Upper lobe of left lung (tissue), 6 donors: ENCODE measurements around the gene PCSK2. TPM values are rescaled to one million over a fixed set of nuclear protein-coding genes. Genes with fewer than 3 reads are reported as not detected.
A peak's percentile ranks its signal among the peaks of the same experiment; 100 is the strongest.

Source experiments
- ATAC-seq, 2 donors: fragments of 200-7000 bp; cut with Tn5 transposase; one replicate each; pipeline ENCODE4 v1.9.1; 2022; ENCODE audit warnings: mild to moderate bottlenecking in 2 of 2, moderate library complexity in 2 of 2; ENCODE audit not compliant: low FRiP score in 2 of 2
- DNase-seq, 2 donors: peaks; one replicate each; pipeline ENCODE4 v3.0.0-alpha.2; 2019 to 2020
- H3K27ac ChIP-seq, 4 donors: fragments of 200-600 bp; sonication (generic); one replicate each; pipeline ENCODE4 v1.5.1; 2016 to 2019
- H3K27me3 ChIP-seq, 4 donors: fragments of 200-600 bp; sonication (generic); one replicate each; pipeline ENCODE4 v1.5.1; 2017 to 2019
- H3K36me3 ChIP-seq, 4 donors: fragments of 200-600 bp; sonication (generic); one replicate each; pipeline ENCODE4 v1.5.1; 2016 to 2019
- H3K4me1 ChIP-seq, 4 donors: fragments of 200-600 bp; sonication (generic); one replicate each; pipeline ENCODE4 v1.5.1; 2018 to 2019
- H3K4me3 ChIP-seq, 4 donors: fragments of 200-600 bp; sonication (generic); one replicate each; pipeline ENCODE4 v1.5.1; 2017 to 2019; ENCODE audit warnings: mild to moderate bottlenecking in 2 of 4, moderate library complexity in 1 of 4
- H3K9me3 ChIP-seq, 4 donors: fragments of 200-600 bp; sonication (generic); one replicate each; pipeline ENCODE4 v1.5.1; 2018 to 2019
- CTCF ChIP-seq, 6 experiments: fragments of 450-650 bp in 4 of 6; fragments of 200-600 bp in 2 of 6; sonication (generic) in 2 of 6; IDR thresholded peaks; one replicate each; pipeline ENCODE4 v1.5.1; 2016 to 2019; ENCODE audit warnings: antibody characterized with exemption in 6 of 6
- EP300 ChIP-seq, 4 donors: sonication (generic); formaldehyde crosslinking; IDR thresholded peaks; one replicate each; pipeline ENCODE4 v1.5.1; 2017; ENCODE audit warnings: antibody characterized with exemption in 4 of 4, control low read depth in 2 of 4
- POLR2A ChIP-seq, 4 donors: fragments of 450-650 bp; IDR thresholded peaks; one replicate each; pipeline ENCODE4 v1.5.1; 2016 to 2017; ENCODE audit warnings: antibody characterized with exemption in 4 of 4, mild to moderate bottlenecking in 2 of 4
- POLR2AphosphoS5 ChIP-seq, 2 donors: sonication (generic); formaldehyde crosslinking; IDR thresholded peaks; one replicate each; pipeline ENCODE4 v1.5.1; 2017; ENCODE audit warnings: antibody characterized with exemption in 2 of 2
- WGBS, 2 donors: methylation state at CpG; one replicate each; pipeline ENCODE4 v1.1.5; 2017 to 2018; 5-methylcytosine and 5-hydroxymethylcytosine counted together
- total RNA-seq, 6 donors: library from RNA; depleted of rRNA in 4 of 6; stranded (reverse); fragments of >200 nt in 4 of 6; gene quantifications; one replicate each; pipeline versions ENCODE4 v1.1.0 to v1.2.1, GENCODE V29; 2016 to 2021
- donor health status: DM: no; HTN: no; CAD: no; lungs with moderate emphysema.
- donor health status: DM: no; HTN: yes; CAD: no; lungs with severe emphysema.

Gene PCSK2
- total RNA-seq, 6 donors from 2014 or later, result 1.4 to 75.3 (median 15.9) TPM

- H3K4me3 ChIP-seq, result no peak overlapping the region
- no peaks in the 10 kb centered on the region for H3K27me3 ChIP-seq
- TF ChIP-seq POLR2A (IDR thresholded peaks at IDR 0.05) (no peak), CTCF (IDR thresholded peaks at IDR 0.05) (no peak), EP300 (IDR thresholded peaks at IDR 0.05) (no peak), POLR2AphosphoS5 (IDR thresholded peaks at IDR 0.05) (no peak)
- H3K4me1 ChIP-seq, result no peaks in the 10 kb centered on the region
- H3K27ac ChIP-seq, result peak overlapping the region in 1 of 4 donors; percentile 4
- 48 to 54% methylated on average over 13 of the region's 13 CpGs for WGBS, 2 donors
- DNase-seq, result no peak
- H3K36me3 ChIP-seq, result no peaks in the 10 kb centered on the region
- ATAC-seq, result no peak
- no peaks in the 10 kb centered on the region for H3K9me3 ChIP-seq
These were observed 117.0 kb downstream of the PCSK2 start for GRCh38 chr20:17343656-17344452.

GRCh38 chr20:17344790-17345189 is 118.0 kb downstream of the PCSK2 start:
- no peaks in the 10 kb centered on the region for H3K4me1 ChIP-seq
- 47 to 61% methylated on average over 2 of the region's 2 CpGs for WGBS, 2 donors
- no peak overlapping the region for H3K27ac ChIP-seq
- ATAC-seq (no peak), DNase-seq (no peak)
- H3K27me3 ChIP-seq, result no peaks in the 10 kb centered on the region
- no peaks in the 10 kb centered on the region for H3K9me3 ChIP-seq
- H3K4me3 ChIP-seq, result no peak overlapping the region
- TF ChIP-seq CTCF (IDR thresholded peaks at IDR 0.05) (no peak), POLR2A (IDR thresholded peaks at IDR 0.05) (no peak), POLR2AphosphoS5 (IDR thresholded peaks at IDR 0.05) (no peak), EP300 (IDR thresholded peaks at IDR 0.05) (no peak)
- no peaks in the 10 kb centered on the region for H3K36me3 ChIP-seq

- Histone ChIP-seq H3K4me3 (no peak overlapping the region), H3K36me3 (no peaks in the 10 kb centered on the region), H3K4me1 (no peaks in the 10 kb centered on the region), H3K27me3 (no peaks in the 10 kb centered on the region), H3K27ac (no peak overlapping the region), H3K9me3 (no peaks in the 10 kb centered on the region)
- 34 to 52% methylated on average over 2 of the region's 2 CpGs for WGBS, 2 donors
- no peak for DNase-seq
- TF ChIP-seq POLR2AphosphoS5 (IDR thresholded peaks at IDR 0.05), result no peak
- no peak for ATAC-seq
These were observed 118.5 kb downstream of the PCSK2 start for GRCh38 chr20:17345321-17345720.

GRCh38 chr20:17350321-17350720 is 123.5 kb downstream of the PCSK2 start:
- no peak for ATAC-seq
- TF ChIP-seq EP300 (IDR thresholded peaks at IDR 0.05) (no peak), POLR2AphosphoS5 (IDR thresholded peaks at IDR 0.05) (no peak), CTCF (IDR thresholded peaks at IDR 0.05) (no peak), POLR2A (IDR thresholded peaks at IDR 0.05) (no peak)
- no peak overlapping the region for H3K4me3 ChIP-seq
- DNase-seq, result no peak
- H3K27me3 ChIP-seq, result no peaks in the 10 kb centered on the region
- H3K9me3 ChIP-seq, result no peaks in the 10 kb centered on the region
- H3K4me1 ChIP-seq, result no peaks in the 10 kb centered on the region
- WGBS, 2 donors, result 84 to 90% methylated on average over 3 of the region's 3 CpGs
- no peak overlapping the region for H3K27ac ChIP-seq
- no peaks in the 10 kb centered on the region for H3K36me3 ChIP-seq

GRCh38 chr20:17357238-17357637 is 130.4 kb downstream of the PCSK2 start:
- no peaks in the 10 kb centered on the region for H3K36me3 ChIP-seq
- no peaks in the 10 kb centered on the region for H3K4me1 ChIP-seq
- DNase-seq (no peak), ATAC-seq (no peak)
- H3K4me3 ChIP-seq, result no peak overlapping the region
- H3K27ac ChIP-seq, result no peak overlapping the region
- no peaks in the 10 kb centered on the region for H3K9me3 ChIP-seq
- H3K27me3 ChIP-seq, result no peaks in the 10 kb centered on the region
- TF ChIP-seq POLR2AphosphoS5 (IDR thresholded peaks at IDR 0.05), result no peak
- TF ChIP-seq EP300 (IDR thresholded peaks at IDR 0.05), result no peak
- no peak for TF ChIP-seq CTCF (IDR thresholded peaks at IDR 0.05)
- no peak for TF ChIP-seq POLR2A (IDR thresholded peaks at IDR 0.05)
- 37 to 43% methylated on average over 2 of the region's 2 CpGs for WGBS, 2 donors
